LHCN-M2 (cell line): ENCODE results near the gene SPART. TPM values are rescaled to one million over a fixed set of nuclear protein-coding genes. Genes with fewer than 3 reads are reported as not detected.

Experiments used
- total RNA-seq: library from RNA; depleted of rRNA; stranded (reverse); fragments of >200 nt; gene quantifications from 2 replicates; pipeline ENCODE4 v1.2.3, GENCODE V29; 2014; rRNA removed

The SPART gene
- total RNA-seq, 1 experiment from 2014 or later: 107 TPM

Other genes starting within 250 kb of the SPART start
- gene DCLK1, start 215.0 kb downstream of the SPART start, total RNA-seq: 1.9 and 3.1 TPM in 2 replicates
- gene SOHLH2, start 131.8 kb downstream of the SPART start, total RNA-seq: 2.8 and 5.9 TPM in 2 replicates
- gene CCDC169, start 48.6 kb downstream of the SPART start, total RNA-seq: 6.5 and 8.1 TPM in 2 replicates
- gene CCNA1, start 86.1 kb upstream of the SPART start, total RNA-seq: 0.77 and 1.8 TPM in 2 replicates